GM18873 (cell line): ENCODE results near the gene POTEB.
"Not testable (repeated sequence)": the region's sequence is repeated elsewhere in the genome, so short reads cannot be mapped to it uniquely, and the experiment has no call there.

Experiments
- ATAC-seq: cut with Tn5 transposase; IDR thresholded peaks from one replicate; pipeline ENCODE4 v1.9.1; 2021; ENCODE audit warnings: mild to moderate bottlenecking, moderate library complexity, moderate number of reproducible peaks; ENCODE audit not compliant: unreplicated experiment, low FRiP score

POTEB gene

GRCh38 chr15:21877635-21878034 lies at the start of gene POTEB:
POTEB (minus strand) TSS chr15:21877735; CDS start chr15:21877246, 489 bp downstream.
- not testable (repeated sequence) for ATAC-seq

GRCh38 chr15:21890955-21891354 lies 13.4 kb upstream of the POTEB start:
- not testable (repeated sequence) for ATAC-seq

GRCh38 chr15:21889542-21889941 lies 12.0 kb upstream of the POTEB start:
- ATAC-seq: not testable (repeated sequence)

GRCh38 chr15:21838831-21839230 lies 38.7 kb downstream of the POTEB start:
- not testable (repeated sequence) for ATAC-seq
